GM10248 (cell line): ENCODE results near the gene ST3GAL3.

Experiments
- CTCF ChIA-PET: fragments of 300-600 bp; sonication (Branson Sonifier 250); formaldehyde crosslinking; extraction: SDS; loops from one replicate; lab custom pipeline; 2021; ENCODE audit warnings: antibody characterized with exemption; lab: Yijun Ruan, JAX
- POLR2A ChIA-PET: fragments of 350-650 bp; sonication (Branson Sonifier 250); formaldehyde crosslinking; extraction: SDS; loops from one replicate; lab custom pipeline; 2020; ENCODE audit warnings: antibody characterized with exemption; lab: Yijun Ruan, JAX
- DNase-seq: peaks from one replicate; pipeline ENCODE4 v3.0.0; 2012; ENCODE audit errors: extremely low spot score
- TF ChIP-seq, protein P1 (sequence below): IDR thresholded peaks from 2 replicates; pipeline ENCODE4 v1.5.1; 2012; ENCODE audit warnings: mild to moderate bottlenecking, low read depth; ENCODE audit errors: extremely low read depth, missing control alignments, control extremely low read depth

ST3GAL3 gene

DNA sequence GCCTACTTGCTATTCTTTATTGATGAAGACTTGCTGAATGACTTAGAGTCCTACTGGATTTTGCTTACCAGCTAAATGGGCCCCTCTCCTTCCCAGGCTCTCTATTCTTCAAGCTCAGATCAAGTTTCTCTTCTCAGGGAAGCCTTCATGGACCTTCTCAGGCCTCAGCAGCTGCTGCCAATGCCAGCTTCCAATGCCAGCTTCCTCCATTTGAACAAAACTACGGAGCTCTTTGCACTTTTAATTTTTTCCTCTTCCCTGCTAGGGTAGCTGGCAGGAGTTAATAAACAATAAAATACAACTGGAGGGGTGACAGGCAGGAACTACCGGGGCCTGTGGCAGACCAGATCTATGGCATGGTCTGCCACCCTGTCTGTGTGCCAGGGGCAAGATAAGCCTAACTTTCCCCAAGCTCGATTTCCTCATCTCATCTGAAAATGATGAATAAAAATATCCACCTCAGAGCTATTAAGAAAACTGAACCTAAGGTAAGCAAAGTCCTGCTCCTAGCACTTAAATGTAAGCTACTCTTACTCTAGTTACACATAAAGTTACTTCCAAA, 238.4 kb downstream of the ST3GAL3 start:
- no peak for DNase-seq
- POLR2A ChIA-PET: no interaction called here
- TF ChIP-seq, protein P1, sequence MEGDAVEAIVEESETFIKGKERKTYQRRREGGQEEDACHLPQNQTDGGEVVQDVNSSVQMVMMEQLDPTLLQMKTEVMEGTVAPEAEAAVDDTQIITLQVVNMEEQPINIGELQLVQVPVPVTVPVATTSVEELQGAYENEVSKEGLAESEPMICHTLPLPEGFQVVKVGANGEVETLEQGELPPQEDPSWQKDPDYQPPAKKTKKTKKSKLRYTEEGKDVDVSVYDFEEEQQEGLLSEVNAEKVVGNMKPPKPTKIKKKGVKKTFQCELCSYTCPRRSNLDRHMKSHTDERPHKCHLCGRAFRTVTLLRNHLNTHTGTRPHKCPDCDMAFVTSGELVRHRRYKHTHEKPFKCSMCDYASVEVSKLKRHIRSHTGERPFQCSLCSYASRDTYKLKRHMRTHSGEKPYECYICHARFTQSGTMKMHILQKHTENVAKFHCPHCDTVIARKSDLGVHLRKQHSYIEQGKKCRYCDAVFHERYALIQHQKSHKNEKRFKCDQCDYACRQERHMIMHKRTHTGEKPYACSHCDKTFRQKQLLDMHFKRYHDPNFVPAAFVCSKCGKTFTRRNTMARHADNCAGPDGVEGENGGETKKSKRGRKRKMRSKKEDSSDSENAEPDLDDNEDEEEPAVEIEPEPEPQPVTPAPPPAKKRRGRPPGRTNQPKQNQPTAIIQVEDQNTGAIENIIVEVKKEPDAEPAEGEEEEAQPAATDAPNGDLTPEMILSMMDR: no peak
- CTCF ChIA-PET: interaction anchor here (0.7 to 10.1 kb wide), 21 partner anchors 9 to 418 kb away, joined by 3 to 191 read pairs (median 4); partner anchors contain the start of genes ARTN, KDM4A and ST3GAL3

DNA sequence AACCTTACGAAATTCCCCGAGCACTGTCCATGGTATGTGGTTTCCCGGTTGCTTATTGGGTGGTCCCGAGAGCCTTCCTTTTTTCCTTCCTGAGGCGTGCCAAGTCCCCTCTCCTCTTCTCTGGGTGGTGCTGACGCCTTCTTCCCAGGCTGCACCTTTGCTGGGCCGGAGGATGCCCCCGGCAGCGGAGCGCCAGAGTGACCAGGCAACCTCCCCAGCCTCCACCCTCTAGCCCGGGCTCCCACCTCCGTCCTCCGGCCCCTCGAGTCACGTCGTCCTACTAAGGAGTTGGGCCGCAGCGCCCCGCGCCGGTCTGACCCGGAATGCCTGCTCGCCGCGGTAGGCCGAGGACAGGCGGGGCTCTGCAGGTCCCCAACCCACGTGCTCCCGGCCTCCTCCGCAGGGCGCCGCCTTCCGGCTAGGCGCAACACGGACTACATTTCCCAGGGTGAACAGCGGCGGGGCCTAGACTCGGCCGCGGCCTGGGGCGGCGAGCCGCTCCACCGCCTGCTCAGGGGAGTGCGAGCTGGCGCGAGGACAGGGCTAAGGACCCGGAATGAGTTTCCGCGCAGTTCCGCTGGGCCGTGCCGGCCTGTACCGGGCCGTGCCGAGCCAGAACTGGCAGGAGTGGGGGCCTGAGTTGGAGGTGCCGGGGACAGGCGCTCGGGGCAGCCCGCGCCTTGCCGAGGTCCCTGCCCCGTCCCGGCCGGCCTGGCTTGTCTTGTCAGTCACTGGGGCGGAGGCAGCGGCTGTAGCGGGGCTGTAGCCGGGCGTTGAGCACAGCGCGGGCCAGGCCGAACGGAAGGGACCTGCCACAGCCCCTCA, 239.1 kb downstream of the ST3GAL3 start, which contains the start of gene IPO13:
Gene IPO13 (plus strand): TSS at position 715 of the 825 bp plus-strand sequence. CDS start 651 bp downstream, outside the sequence.
- TF ChIP-seq, protein P1: peak; percentile 92
- ChIA-PET POLR2A (interaction anchor here (1.6 kb wide), 1 partner anchor 296 kb away, joined by 3 read pairs; the partner anchor contains the start of gene KDM4A), CTCF (interaction anchor here (0.7 to 10.1 kb wide), 22 partner anchors 9 to 419 kb away, joined by 3 to 191 read pairs (median 4); partner anchors contain the start of genes ARTN, KDM4A and ST3GAL3)
- DNase-seq: peak; percentile 99

DNA sequence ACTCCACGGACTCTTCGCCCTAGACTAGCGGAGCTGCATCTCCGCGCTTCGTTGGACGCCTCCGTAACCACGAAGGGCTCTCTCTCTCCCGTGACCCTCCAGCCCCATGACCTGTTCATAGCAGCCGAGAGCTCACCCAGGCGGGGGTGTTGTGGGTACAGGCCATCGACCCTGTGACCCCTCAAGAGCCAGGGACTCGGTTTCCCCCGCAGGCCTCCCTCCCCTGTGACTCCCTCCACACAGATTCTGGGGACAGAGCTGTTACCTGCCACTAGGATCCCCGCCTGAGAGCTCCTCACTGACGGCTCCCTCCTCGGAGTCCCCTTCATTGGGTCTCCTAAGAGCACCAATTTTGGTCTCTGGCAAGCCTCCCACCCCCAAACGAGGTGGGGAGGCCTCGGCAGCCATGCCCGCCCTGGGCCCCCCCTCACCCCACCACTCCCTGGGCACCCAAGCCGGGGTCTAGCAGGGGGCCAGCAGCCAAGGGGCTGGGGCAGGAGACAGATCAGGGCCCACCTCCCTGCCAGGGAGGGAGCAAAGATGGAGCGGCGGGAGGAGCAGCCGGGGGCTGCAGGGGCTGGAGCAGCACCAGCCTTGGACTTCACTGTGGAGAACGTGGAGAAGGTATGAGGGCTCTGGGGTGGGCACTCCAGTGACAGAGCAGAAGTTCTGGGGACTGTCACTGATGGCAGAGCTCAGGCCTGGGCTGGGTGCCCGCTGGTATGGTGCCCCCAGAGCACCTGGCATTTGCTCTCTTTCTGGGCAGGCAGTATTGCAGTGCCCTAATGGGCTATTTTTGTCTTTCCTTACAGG, 239.9 kb downstream of the ST3GAL3 start:
- CTCF ChIA-PET: interaction anchor here (0.9 to 10.1 kb wide), 11 partner anchors 8 to 297 kb away, joined by 3 to 191 read pairs (median 10); partner anchors contain the start of genes ARTN and KDM4A
- POLR2A ChIA-PET: interaction anchor here (0.5 to 1.6 kb wide), 2 partner anchors 36 to 297 kb away, joined by 3 read pairs; partner anchors contain the start of gene KDM4A
- DNase-seq: no peak
- TF ChIP-seq, protein P1: no peak

DNA sequence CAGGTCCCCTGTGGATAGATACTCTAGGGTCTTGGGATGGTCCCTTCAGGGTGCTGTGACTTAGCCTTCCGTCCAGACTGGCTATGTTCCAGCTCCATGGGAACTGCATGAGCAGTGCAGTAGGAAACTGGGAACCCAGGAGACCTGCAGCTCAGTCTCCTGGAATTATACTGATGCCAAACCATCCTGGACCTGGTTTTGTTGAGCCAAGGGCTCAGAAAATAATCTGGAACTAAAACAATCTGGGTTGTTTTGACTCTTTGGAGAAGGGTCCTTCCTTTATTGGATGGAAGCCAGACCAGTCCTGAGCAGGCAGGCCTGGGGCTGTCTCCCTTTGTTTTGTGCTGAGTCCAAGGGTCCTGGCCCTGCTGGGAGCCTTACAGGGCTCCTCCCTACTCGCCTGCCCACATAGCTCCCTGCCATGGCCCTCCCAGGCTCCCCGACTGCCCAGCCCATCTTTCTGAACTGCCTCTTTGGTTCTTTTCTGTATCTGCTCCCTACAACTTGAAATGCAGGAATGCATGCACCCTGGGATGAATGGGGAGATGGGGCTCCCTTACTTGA, 240.6 kb downstream of the ST3GAL3 start:
- no peak for DNase-seq
- TF ChIP-seq, protein P1: no peak
- ChIA-PET CTCF (interaction anchor here (0.9 to 10.1 kb wide), 5 partner anchors 13 to 188 kb away, joined by 3 to 191 read pairs (median 5); partner anchors contain the start of gene ARTN), POLR2A (interaction anchor here (1.6 kb wide), 1 partner anchor 297 kb away, joined by 3 read pairs; the partner anchor contains the start of gene KDM4A)

DNA sequence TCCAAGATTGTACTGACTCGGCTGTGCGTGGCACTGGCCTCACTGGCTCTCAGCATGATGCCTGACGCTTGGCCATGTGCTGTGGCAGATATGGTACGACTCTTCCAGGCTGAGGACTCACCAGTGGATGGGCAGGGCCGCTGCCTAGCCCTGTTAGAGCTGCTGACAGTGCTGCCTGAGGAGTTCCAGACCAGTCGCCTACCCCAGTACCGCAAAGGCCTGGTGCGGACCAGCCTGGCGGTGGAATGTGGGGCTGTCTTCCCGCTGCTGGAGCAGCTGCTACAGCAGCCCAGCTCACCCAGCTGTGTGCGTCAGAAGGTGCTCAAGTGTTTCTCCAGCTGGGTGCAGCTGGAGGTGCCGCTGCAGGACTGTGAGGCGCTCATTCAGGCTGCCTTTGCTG, 242.3 kb downstream of the ST3GAL3 start:
- TF ChIP-seq, protein P1: no peak
- no peak for DNase-seq
- CTCF ChIA-PET: interaction anchor here (1.3 to 10.1 kb wide), 6 partner anchors 14 to 185 kb away, joined by 3 to 191 read pairs (median 8); partner anchors contain the start of gene ARTN
- POLR2A ChIA-PET: interaction anchor here (0.8 kb wide), 1 partner anchor 14 kb away, joined by 4 read pairs; no protein-coding TSS in a partner anchor
